ENCODE data around the gene GLI2.

Gene GLI2

DNA sequence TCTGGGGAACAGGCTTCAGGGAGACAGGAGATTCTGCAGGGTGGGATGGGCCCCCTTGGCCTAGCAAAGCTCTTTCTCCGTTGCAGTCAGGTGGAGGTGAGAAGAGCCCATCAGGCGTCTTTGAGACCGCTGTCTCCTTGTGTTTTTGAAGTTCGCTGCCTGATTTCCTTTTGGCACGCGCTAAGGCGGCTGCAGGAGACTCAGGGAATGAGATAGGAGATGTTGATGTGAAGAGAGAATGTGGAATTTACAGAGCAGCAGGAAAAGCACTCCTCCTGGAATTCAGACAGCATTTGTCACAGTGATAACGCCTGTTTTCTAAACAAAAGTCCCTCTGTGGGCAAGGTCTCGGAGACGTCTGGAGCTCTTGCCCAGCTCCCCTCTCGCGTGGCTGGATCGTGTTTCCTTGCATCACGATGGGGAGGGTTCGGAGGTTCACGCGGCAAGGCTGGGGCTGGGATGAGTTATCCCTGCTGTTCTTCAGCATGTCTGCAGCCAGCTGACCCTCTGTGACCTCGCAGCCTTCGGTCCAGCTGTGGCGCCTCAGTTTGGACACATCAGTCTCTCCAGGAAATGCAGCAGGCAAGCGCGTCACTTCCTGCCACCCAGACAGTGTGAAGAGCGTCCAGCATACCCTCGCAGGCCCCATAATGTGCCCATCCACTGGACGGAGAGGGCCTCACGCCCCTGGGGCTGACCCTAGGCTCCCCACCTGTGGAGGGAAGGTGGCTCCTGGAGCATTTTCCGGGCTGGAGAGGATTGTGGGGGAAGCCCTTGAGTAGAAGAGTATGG lies 30.2 kb downstream of the GLI2 start:
- no peak for TF ChIP-seq FOXP2 (optimal IDR thresholded peaks at IDR 0.05; ENCODE audit: control extremely low read depth, extremely low read length, insufficient read depth)
- TF ChIP-seq POLR2AphosphoS5 (IDR thresholded peaks at IDR 0.05; ENCODE audit: borderline replicate concordance, low read depth, low read length): no peak
- TF ChIP-seq EZH2 (IDR thresholded peaks at IDR 0.05): no peak
- Histone ChIP-seq H3K36me3 (ENCODE audit: insufficient read depth, low read length) (no peaks in the 10 kb centered on the region), H3K4me3 (no peak overlapping the region), H3K9ac (ENCODE audit: insufficient read length) (no peak overlapping the region), H3K27ac (no peak overlapping the region), H3K9me3 (ENCODE audit: low read depth, low read length) (no peaks in the 10 kb centered on the region)
- DNase-seq (ENCODE audit: low read depth, low spot score): no peak

DNA sequence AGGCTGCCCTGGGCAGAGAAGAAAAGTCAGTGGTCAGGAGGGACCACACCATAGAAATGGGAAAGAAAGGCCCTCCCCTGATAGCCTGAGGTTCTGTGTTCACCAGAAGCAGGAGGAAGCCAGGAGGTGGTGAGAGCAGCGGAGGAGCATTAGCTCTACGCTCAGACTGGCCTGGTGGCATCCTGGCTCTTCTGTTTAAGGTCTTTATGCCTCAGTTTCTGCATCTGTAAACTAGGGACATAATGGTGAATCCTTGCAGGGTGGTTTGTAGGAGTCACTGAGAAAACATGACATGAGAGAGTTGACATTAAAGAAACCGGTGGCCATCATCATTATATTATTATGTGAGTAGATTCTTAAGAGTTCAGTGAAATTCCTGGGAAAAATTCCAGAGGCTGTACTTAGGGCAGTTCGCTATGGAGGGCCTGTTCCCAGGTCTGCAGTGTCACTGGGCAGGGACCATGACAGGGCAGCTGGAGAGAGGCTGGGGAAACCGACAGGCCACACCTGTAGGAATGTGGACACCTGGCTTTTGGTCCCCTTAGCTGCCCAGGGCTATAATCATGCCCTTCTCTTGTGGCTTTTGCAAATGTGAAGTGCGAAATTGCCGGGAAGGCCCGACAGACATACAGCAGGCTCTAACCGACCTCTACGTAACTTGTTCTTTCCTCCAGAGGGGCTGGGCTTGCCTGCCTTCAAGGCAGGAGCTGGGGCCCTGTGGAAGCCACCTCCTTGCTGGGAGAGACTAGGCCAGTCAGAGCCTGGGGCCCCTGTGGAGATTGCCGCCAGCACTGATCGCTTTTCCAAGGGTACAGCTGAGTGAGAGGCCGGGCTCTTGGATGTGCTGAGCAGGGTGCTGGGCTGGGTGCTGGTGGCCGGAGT lies 31.0 kb downstream of the GLI2 start:
- no peak for DNase-seq (ENCODE audit: low read depth, low spot score)
- TF ChIP-seq EZH2 (IDR thresholded peaks at IDR 0.05) (no peak), FOXP2 (optimal IDR thresholded peaks at IDR 0.05; ENCODE audit: control extremely low read depth, extremely low read length, insufficient read depth) (no peak), POLR2AphosphoS5 (IDR thresholded peaks at IDR 0.05; ENCODE audit: borderline replicate concordance, low read depth, low read length) (no peak)
- H3K4me3 ChIP-seq: no peak overlapping the region
- H3K27ac ChIP-seq: no peak overlapping the region
- H3K9ac ChIP-seq (ENCODE audit: insufficient read length): no peak overlapping the region
- H3K9me3 ChIP-seq (ENCODE audit: low read depth, low read length): no peaks in the 10 kb centered on the region
- H3K36me3 ChIP-seq (ENCODE audit: insufficient read depth, low read length): no peaks in the 10 kb centered on the region

GRCh38 chr2:120767486-120768005 lies 31.9 kb downstream of the GLI2 start:
- DNase-seq (ENCODE audit: low read depth, low spot score): no peak
- no peak overlapping the region for H3K27ac ChIP-seq
- TF ChIP-seq POLR2AphosphoS5 (IDR thresholded peaks at IDR 0.05; ENCODE audit: borderline replicate concordance, low read depth, low read length) (no peak), EZH2 (IDR thresholded peaks at IDR 0.05) (no peak), FOXP2 (optimal IDR thresholded peaks at IDR 0.05; ENCODE audit: control extremely low read depth, extremely low read length, insufficient read depth) (no peak)
- H3K9me3 ChIP-seq (ENCODE audit: low read depth, low read length): no peaks in the 10 kb centered on the region
- H3K4me3 ChIP-seq: no peak overlapping the region
- H3K36me3 ChIP-seq (ENCODE audit: insufficient read depth, low read length): no peaks in the 10 kb centered on the region
- H3K9ac ChIP-seq (ENCODE audit: insufficient read length): no peak overlapping the region

DNA sequence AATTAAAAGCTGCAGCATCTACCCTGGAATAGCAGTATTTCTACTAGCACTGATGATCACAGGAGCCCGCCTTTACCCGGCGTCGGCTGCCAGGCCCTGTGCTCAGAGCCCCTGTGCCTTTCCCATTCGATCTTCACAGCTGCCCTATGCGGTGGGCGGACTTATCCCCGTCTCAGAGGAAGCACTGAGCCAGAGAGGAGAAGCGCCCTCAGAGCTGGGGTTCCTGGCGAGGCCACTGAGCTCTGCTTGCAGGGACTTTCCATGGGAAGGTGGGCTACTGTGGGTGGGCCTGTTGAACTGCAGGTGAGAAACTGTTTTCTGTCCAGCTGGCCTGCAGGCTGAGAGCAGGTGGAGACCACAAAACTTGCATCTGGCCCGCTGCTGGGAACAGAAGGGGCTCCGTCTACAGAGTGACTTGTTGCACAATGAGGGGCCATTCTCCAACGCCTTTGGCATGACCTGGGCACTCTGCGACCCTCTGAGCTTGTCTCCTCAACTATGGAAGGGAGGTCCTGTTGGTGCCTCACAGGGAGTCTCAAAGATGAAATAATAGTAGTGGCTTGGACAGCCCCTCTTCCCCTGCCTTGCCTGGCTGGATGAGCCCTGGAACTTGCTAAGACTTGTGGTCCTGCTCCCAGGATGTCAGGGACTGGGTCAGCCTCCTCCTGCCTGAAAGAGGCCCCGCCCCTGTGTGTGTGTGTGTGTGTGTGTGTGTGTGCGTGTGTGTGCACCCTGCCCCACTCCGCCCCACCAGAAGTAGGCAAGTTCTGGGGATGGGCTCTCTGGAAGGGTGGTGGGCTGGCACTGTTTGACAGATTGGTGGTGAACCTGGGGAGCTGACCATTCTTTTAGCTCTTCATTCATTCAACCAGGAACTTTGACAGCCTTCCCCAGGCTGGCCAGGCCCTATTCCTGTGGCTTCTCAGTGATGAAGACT lies 32.7 kb downstream of the GLI2 start:
- H3K9ac ChIP-seq (ENCODE audit: insufficient read length): no peak overlapping the region
- H3K9me3 ChIP-seq (ENCODE audit: low read depth, low read length): no peaks in the 10 kb centered on the region
- DNase-seq (ENCODE audit: low read depth, low spot score): no peak
- H3K27ac ChIP-seq: no peak overlapping the region
- no peak for TF ChIP-seq FOXP2 (optimal IDR thresholded peaks at IDR 0.05; ENCODE audit: control extremely low read depth, extremely low read length, insufficient read depth)
- TF ChIP-seq EZH2 (IDR thresholded peaks at IDR 0.05): no peak
- TF ChIP-seq POLR2AphosphoS5 (IDR thresholded peaks at IDR 0.05; ENCODE audit: borderline replicate concordance, low read depth, low read length): no peak
- H3K4me3 ChIP-seq: no peak overlapping the region
- H3K36me3 ChIP-seq (ENCODE audit: insufficient read depth, low read length): no peaks in the 10 kb centered on the region

DNA sequence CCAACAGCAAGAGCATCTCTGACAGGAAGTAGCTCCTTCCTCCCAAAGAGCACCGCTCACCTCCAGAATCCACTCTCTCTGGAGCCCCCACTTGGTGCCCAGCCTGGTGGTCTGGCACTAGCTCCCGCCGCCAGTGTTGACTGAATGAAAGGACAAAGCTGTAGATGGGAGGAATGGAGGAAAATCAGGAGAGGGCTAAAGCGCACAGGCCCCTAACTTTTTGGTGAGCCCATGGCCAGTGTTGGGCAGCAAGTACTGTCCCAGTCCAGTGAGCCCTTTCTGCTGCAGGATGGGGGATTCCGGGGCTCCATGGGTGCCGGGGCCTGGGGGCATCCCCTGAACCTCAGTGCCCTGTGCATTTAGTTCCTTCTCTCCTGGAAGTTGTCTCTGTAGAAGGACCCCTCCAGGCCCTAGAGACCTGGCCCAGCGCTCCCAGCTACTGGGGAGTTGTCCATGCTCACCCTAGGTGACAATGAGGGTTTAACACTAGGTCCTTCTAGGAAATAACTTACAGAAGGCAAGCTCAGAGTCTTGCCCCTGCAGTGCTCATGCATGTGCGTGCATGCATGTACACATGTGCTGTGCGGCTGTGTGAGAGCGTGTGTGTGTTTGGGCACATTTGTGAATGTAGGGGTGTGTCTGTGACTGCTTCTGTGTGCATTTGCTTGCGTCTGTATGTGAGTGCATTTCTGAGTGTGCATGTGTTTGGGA lies 33.6 kb downstream of the GLI2 start:
- no peak for DNase-seq (ENCODE audit: low read depth, low spot score)
- Histone ChIP-seq H3K27ac (no peak overlapping the region), H3K9me3 (ENCODE audit: low read depth, low read length) (no peaks in the 10 kb centered on the region), H3K9ac (ENCODE audit: insufficient read length) (no peak overlapping the region), H3K4me3 (no peak overlapping the region), H3K36me3 (ENCODE audit: insufficient read depth, low read length) (no peaks in the 10 kb centered on the region)
- TF ChIP-seq POLR2AphosphoS5 (IDR thresholded peaks at IDR 0.05; ENCODE audit: borderline replicate concordance, low read depth, low read length) (no peak), EZH2 (IDR thresholded peaks at IDR 0.05) (no peak), FOXP2 (optimal IDR thresholded peaks at IDR 0.05; ENCODE audit: control extremely low read depth, extremely low read length, insufficient read depth) (no peak)

DNA sequence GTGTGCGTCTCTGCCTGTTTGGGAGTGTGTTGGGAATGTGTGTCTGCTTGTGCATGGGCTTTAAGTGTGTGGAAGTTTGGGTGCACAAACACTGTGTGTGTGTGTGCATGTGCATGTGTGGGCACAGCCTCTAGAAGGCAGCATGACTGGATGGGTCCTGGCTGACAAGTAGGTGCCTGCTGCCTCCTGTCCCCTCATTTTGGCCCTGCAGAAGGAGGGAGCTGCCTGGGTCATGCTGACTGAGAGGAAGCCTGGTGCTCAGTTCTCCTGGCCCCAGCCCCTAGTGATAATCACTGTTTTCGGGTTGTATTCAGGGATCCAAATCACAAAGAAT lies 34.1 kb downstream of the GLI2 start:
- Histone ChIP-seq H3K27ac (no peak overlapping the region), H3K9ac (ENCODE audit: insufficient read length) (no peak overlapping the region), H3K4me3 (no peak overlapping the region), H3K9me3 (ENCODE audit: low read depth, low read length) (no peaks in the 10 kb centered on the region), H3K36me3 (ENCODE audit: insufficient read depth, low read length) (no peaks in the 10 kb centered on the region)
- TF ChIP-seq FOXP2 (optimal IDR thresholded peaks at IDR 0.05; ENCODE audit: control extremely low read depth, extremely low read length, insufficient read depth) (no peak), EZH2 (IDR thresholded peaks at IDR 0.05) (no peak), POLR2AphosphoS5 (IDR thresholded peaks at IDR 0.05; ENCODE audit: borderline replicate concordance, low read depth, low read length) (no peak)
- no peak for DNase-seq (ENCODE audit: low read depth, low spot score)

GRCh38 chr2:120770176-120770575 lies 34.5 kb downstream of the GLI2 start:
- Histone ChIP-seq H3K9me3 (ENCODE audit: low read depth, low read length) (no peaks in the 10 kb centered on the region), H3K36me3 (ENCODE audit: insufficient read depth, low read length) (no peaks in the 10 kb centered on the region), H3K9ac (ENCODE audit: insufficient read length) (no peak overlapping the region), H3K27ac (no peak overlapping the region), H3K4me3 (no peak overlapping the region)
- TF ChIP-seq EZH2 (IDR thresholded peaks at IDR 0.05): no peak
- TF ChIP-seq FOXP2 (optimal IDR thresholded peaks at IDR 0.05; ENCODE audit: control extremely low read depth, extremely low read length, insufficient read depth): no peak
- TF ChIP-seq POLR2AphosphoS5 (IDR thresholded peaks at IDR 0.05; ENCODE audit: borderline replicate concordance, low read depth, low read length): no peak
- DNase-seq (ENCODE audit: low read depth, low spot score): no peak
